ENCODE measurements around the gene B4GALNT3. TPM values are rescaled to one million over a fixed set of nuclear protein-coding genes. Genes with fewer than 3 reads are reported as not detected.

Gene B4GALNT3
- total RNA-seq, 2 experiments from 2014 or later = 3.4 to 5.4 TPM

DNA sequence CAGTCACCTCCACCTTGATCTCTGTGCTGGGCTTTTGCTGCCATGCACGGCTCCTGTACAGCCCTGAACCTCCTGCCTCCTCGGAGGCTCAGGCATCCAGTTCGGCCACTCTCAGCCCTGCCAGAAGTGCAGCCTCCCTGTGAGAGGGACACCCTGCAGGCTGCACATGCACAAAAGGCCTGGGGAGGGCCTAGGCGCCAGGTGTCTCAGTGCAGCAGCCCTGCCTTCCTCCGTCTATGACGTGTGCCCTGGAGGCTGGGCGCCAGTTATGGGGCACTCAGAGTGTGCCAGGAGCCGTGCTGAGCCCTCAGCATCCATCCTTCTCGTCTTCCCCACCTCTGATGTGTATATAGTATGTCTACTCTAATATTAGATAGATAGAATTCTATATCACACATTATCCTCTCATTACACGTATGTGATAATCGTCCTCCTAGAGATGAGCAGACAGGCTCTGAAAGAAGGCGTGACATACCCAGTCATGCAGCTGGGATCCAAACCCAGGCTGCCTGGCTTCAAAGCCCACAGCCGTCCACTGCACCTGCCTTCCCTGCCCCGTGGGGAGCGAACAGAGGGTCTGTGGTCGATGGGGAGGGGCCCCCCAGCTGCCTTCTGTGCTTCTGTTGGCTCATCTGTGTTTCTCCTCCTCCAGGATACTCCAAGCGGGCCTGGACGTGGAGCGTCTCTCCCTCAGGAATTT, 101.1 kb downstream of the B4GALNT3 start:
- BruUV-seq (replicated peaks) = no TSS peak
- ChIA-PET POLR2A (no interaction called here), CTCF (ENCODE audit: unreplicated experiment) (no interaction called here)
- no peaks in the 10 kb centered on the region for H4K20me1 ChIP-seq (ENCODE audit: insufficient read depth, low read length)
- no peak for DNase-seq (ENCODE audit: low spot score)
- TF ChIP-seq CTCF (conservative IDR thresholded peaks at IDR 0.05; ENCODE audit: low read length) (no peak), EZH2phosphoT487 (IDR thresholded peaks at IDR 0.05; ENCODE audit: borderline replicate concordance, low read depth, low read length) (no peak)
- H3K27ac ChIP-seq (ENCODE audit: low read depth, low read length, poor library complexity, severe bottlenecking) = no peak overlapping the region
- no peak overlapping the region for H3K4me3 ChIP-seq (ENCODE audit: low read depth, low read length, poor library complexity, severe bottlenecking)
- H2AFZ ChIP-seq (ENCODE audit: low read length) = no peak overlapping the region
- peaks cover 7% of the 10 kb centered on the region for H3K4me1 ChIP-seq (ENCODE audit: insufficient read depth, low read length, poor library complexity, severe bottlenecking)
- intact Hi-C loops (cut with micrococcal nuclease; ENCODE audit: unreplicated experiment) = no loop called here
- no peak overlapping the region for H3K4me2 ChIP-seq (ENCODE audit: low read length)
- no peaks in the 10 kb centered on the region for H3K9me3 ChIP-seq (ENCODE audit: low read length)
- H3K36me3 ChIP-seq (ENCODE audit: insufficient read depth, low read length) = no peaks in the 10 kb centered on the region
- no peaks in the 10 kb centered on the region for H3K9me2 ChIP-seq (ENCODE audit: insufficient read depth, low read length)
- no peaks in the 10 kb centered on the region for H3K79me2 ChIP-seq (ENCODE audit: insufficient read depth, low read depth, low read length)

- Histone ChIP-seq H3K36me3 (ENCODE audit: insufficient read depth, low read length) (no peaks in the 10 kb centered on the region), H3K4me2 (ENCODE audit: low read length) (no peak overlapping the region), H3K79me2 (ENCODE audit: insufficient read depth, low read depth, low read length) (no peaks in the 10 kb centered on the region), H3K9me2 (ENCODE audit: insufficient read depth, low read length) (no peaks in the 10 kb centered on the region), H2AFZ (ENCODE audit: low read length) (no peak overlapping the region), H3K4me1 (ENCODE audit: insufficient read depth, low read length, poor library complexity, severe bottlenecking) (peaks cover 7% of the 10 kb centered on the region), H4K20me1 (ENCODE audit: insufficient read depth, low read length) (no peaks in the 10 kb centered on the region), H3K27ac (ENCODE audit: low read depth, low read length, poor library complexity, severe bottlenecking) (no peak overlapping the region), H3K9me3 (ENCODE audit: low read length) (no peaks in the 10 kb centered on the region), H3K4me3 (ENCODE audit: low read depth, low read length, poor library complexity, severe bottlenecking) (no peak overlapping the region)
- intact Hi-C loops (cut with micrococcal nuclease; ENCODE audit: unreplicated experiment) = no loop called here
- TF ChIP-seq EZH2phosphoT487 (IDR thresholded peaks at IDR 0.05; ENCODE audit: borderline replicate concordance, low read depth, low read length) (no peak), CTCF (conservative IDR thresholded peaks at IDR 0.05; ENCODE audit: low read length) (no peak)
- ChIA-PET POLR2A (no interaction called here), CTCF (ENCODE audit: unreplicated experiment) (no interaction called here)
- BruUV-seq (replicated peaks) = no TSS peak
- no peak for DNase-seq (ENCODE audit: low spot score)
These were observed 101.6 kb downstream of the B4GALNT3 start for GRCh38 chr12:561391-561705.

GRCh38 chr12:561908-562593, 102.3 kb downstream of the B4GALNT3 start:
- Histone ChIP-seq H3K4me2 (ENCODE audit: low read length) (no peak overlapping the region), H3K79me2 (ENCODE audit: insufficient read depth, low read depth, low read length) (no peaks in the 10 kb centered on the region), H3K36me3 (ENCODE audit: insufficient read depth, low read length) (no peaks in the 10 kb centered on the region), H3K9me3 (ENCODE audit: low read length) (no peaks in the 10 kb centered on the region), H3K4me1 (ENCODE audit: insufficient read depth, low read length, poor library complexity, severe bottlenecking) (peaks cover 7% of the 10 kb centered on the region), H3K27ac (ENCODE audit: low read depth, low read length, poor library complexity, severe bottlenecking) (no peak overlapping the region), H2AFZ (ENCODE audit: low read length) (no peak overlapping the region), H4K20me1 (ENCODE audit: insufficient read depth, low read length) (no peaks in the 10 kb centered on the region), H3K9me2 (ENCODE audit: insufficient read depth, low read length) (no peaks in the 10 kb centered on the region), H3K4me3 (ENCODE audit: low read depth, low read length, poor library complexity, severe bottlenecking) (no peak overlapping the region)
- ChIA-PET CTCF (ENCODE audit: unreplicated experiment) (no interaction called here), POLR2A (no interaction called here)
- DNase-seq (ENCODE audit: low spot score) = no peak
- TF ChIP-seq EZH2phosphoT487 (IDR thresholded peaks at IDR 0.05; ENCODE audit: borderline replicate concordance, low read depth, low read length) = no peak
- no peak for TF ChIP-seq CTCF (conservative IDR thresholded peaks at IDR 0.05; ENCODE audit: low read length)
- BruUV-seq (replicated peaks) = no TSS peak
- intact Hi-C loops (cut with micrococcal nuclease; ENCODE audit: unreplicated experiment) = no loop called here

All from OCI-LY7 (cell line).